ENCODE measurements around the gene KCNMA1.
"Not testable (repeated sequence)": the region's sequence is repeated elsewhere in the genome, so short reads cannot be mapped to it uniquely, and the experiment has no call there.

KCNMA1 gene

DNA sequence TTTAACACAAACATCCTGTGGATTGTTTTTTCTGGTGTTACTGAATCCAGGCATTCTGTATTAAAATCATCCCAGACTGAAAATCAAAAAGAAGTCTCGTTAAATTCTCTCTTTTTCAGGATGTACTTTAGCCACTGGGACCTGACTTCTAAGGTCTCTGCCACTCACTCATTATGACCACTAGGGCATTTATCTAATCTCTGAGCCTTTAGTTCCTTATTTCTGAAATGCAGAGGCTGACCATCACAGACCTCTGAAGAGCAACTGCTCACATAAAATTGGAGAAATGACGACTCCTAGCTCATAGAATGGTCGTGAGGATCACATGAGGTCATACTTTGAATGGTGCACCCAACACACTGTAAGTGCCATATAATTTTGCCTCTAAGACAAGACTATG lies 63.2 kb downstream of the KCNMA1 start:
- H3K4me3 ChIP-seq (ENCODE audit: low read length), result no peak overlapping the region

DNA sequence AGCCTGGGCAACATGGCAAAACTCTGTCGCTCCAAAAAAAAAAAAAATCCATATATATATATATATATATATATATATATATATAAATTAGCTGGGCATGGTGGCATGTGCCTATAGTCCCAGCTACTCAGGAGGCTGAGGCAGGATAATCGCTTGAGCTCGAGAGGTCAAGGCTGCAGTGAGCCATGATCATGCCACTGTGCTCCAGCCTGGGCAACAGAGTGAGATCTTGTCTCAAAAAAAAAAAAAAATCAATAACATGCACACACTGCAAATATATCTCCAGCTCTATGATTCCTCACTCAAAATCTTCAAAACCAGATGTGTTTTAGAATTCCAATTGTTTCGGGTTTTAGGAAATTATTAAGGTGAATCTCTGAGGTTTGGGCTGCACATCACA lies 65.1 kb downstream of the KCNMA1 start:
- H3K4me3 ChIP-seq (ENCODE audit: low read length); DNase-seq (ENCODE audit: low read depth, low spot score): not testable (repeated sequence)

More for the DNA sequence above, 63.2 kb downstream of the KCNMA1 start:
- DNase-seq (ENCODE audit: low read depth, low spot score), result no peak

DNA sequence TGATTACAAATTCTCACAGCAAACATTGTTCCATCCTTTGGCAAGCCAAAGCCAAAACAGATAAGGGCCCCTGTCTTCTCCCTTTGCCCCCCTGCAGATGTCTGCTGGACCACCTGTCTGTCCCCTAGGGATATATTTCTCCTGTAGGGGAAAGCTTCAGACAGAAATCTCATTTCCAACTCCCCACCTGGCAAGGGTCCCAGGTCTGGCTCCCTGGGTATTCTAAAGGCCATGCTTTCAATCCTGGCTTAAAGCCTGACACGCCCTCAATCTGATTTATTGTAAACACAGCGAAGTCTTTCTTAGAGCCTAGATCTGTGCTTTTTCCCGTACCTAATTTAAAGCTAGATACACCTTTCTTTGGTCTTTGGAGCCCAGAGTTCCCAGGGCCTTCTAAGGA lies 66.1 kb downstream of the KCNMA1 start:
- H3K4me3 ChIP-seq (ENCODE audit: low read length), result no peak overlapping the region
- no peak for DNase-seq (ENCODE audit: low read depth, low spot score)

DNA sequence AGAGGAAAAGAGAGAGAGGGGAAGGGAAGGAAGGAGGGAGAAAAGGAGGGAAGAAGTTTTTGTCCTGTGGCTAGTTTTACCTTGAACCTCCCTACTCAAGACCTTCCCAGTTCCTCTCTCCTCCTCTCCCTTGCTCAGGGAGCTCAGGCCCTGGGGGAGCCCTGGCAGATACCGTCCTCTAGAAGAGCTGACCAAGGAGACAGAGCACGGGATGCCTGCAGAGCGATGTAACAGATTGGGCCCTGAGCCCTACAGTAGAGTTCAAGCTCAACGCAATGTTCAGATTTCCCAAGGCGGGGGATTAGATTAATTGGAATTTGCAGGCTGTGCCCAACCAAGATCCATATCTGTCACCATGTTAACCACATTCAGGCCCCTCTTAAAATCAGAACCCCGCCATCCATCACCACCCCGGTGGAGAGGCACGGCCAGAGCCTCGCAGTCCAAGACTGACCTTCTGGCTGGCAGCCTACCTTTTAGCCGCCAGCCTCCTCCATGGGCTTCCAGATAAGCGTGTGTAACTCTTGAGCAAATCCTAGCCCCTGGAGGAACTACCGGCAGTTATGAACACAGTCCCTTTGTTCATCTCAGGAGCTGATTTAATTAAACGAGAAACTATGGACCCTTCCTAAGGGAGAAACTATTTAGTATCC lies 70.6 kb downstream of the KCNMA1 start:
- no peak overlapping the region for H3K4me3 ChIP-seq (ENCODE audit: low read length)
- no peak for DNase-seq (ENCODE audit: low read depth, low spot score)

GRCh38 chr10:77566236-77566635 lies 71.4 kb downstream of the KCNMA1 start:
- H3K4me3 ChIP-seq (ENCODE audit: low read length), result no peak overlapping the region
- DNase-seq (ENCODE audit: low read depth, low spot score), result no peak

GRCh38 chr10:77565590-77566023 lies 72.0 kb downstream of the KCNMA1 start:
- no peak overlapping the region for H3K4me3 ChIP-seq (ENCODE audit: low read length)
- no peak for DNase-seq (ENCODE audit: low read depth, low spot score)

GRCh38 chr10:77564731-77565589 lies 72.6 kb downstream of the KCNMA1 start:
- DNase-seq (ENCODE audit: low read depth, low spot score), result no peak
- no peak overlapping the region for H3K4me3 ChIP-seq (ENCODE audit: low read length)

- no peak for DNase-seq (ENCODE audit: low read depth, low spot score)
- H3K4me3 ChIP-seq (ENCODE audit: low read length), result no peak overlapping the region
Measured at GRCh38 chr10:77563638-77564270, 73.9 kb downstream of the KCNMA1 start.

GRCh38 chr10:77562742-77563141 lies 74.9 kb downstream of the KCNMA1 start:
- DNase-seq (ENCODE audit: low read depth, low spot score), result no peak
- H3K4me3 ChIP-seq (ENCODE audit: low read length), result no peak overlapping the region

DNA sequence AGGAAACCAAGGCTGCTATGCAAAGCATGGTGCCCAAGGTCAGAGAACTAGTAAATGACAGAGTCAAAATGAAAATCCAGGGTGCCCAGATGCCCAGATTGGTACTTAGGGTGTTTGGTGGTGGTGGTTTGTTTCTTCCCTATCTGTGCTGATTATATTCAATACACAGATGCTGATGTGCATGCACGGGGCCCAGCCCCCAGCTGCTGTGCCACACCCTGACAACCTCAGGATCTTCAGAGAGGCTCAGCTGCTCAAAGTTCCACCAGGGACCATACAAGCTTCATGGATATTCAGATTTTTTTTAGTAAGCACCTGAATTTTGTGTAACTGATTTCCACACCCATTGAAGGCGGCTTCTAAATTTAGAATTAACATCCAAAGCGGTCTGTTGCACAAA lies 75.6 kb downstream of the KCNMA1 start:
- no peak overlapping the region for H3K4me3 ChIP-seq (ENCODE audit: low read length)
- no peak for DNase-seq (ENCODE audit: low read depth, low spot score)

- no peak overlapping the region for H3K4me3 ChIP-seq (ENCODE audit: low read length)
Measured at GRCh38 chr10:77560471-77560870, 77.1 kb downstream of the KCNMA1 start.

DNA sequence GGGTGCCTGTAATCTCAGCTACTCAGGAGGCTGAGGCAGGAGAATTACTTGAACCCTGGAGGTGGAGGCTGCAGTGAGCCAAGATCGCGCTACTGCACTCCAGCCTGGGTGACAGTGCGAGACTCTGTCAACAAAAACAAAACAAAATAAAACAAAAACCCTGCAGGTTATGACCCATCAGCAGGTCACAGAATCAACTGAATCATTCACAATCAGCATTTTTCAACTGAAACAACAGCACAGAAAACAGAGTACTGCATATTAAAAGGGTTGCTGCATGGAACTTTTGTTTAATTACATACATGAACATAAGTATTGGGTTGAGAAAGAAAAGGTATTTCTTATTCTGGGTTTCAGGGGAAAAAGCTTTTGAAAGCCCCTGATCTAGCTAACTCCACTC lies 77.6 kb downstream of the KCNMA1 start:
- no peak for DNase-seq (ENCODE audit: low read depth, low spot score)
- no peak overlapping the region for H3K4me3 ChIP-seq (ENCODE audit: low read length)

More at GRCh38 chr10:77560471-77560870, 77.1 kb downstream of the KCNMA1 start:
- no peak for DNase-seq (ENCODE audit: low read depth, low spot score)

DNA sequence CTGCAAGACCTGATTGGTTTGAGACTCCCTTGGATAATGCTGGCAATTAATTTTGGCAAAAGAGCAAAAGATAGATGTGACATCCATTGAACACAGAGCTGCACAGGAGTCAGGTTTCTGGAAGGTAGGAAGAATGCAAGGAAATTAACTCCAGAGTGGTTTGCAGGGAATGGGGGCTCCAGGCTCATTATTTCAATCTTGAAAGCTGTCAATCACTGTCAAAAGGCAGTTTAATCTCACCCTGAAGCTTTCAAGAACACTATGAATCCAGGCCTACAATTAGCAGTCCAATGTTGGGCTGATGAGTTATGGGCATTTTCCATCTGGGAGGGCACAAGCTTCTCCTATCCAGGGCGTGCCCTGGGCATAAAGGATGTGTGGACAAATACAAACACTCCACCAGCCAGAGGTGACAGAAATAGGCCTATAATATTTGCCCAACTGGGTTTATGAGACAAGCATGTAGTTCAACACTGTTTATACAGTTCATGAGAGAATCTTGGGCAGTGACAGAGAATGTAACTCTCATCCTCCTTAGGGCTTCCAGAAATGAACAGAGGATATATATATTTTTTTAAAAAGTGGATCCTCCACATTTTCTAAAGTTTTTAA lies 80.5 kb downstream of the KCNMA1 start:
- no peak overlapping the region for H3K4me3 ChIP-seq (ENCODE audit: low read length)
- DNase-seq (ENCODE audit: low read depth, low spot score), result no peak

- no peak for DNase-seq (ENCODE audit: low read depth, low spot score)
Measured at GRCh38 chr10:77555591-77556212, 81.9 kb downstream of the KCNMA1 start.

GRCh38 chr10:77554996-77555397 lies 82.6 kb downstream of the KCNMA1 start:
- no peak overlapping the region for H3K4me3 ChIP-seq (ENCODE audit: low read length)
- DNase-seq (ENCODE audit: low read depth, low spot score), result no peak

More at GRCh38 chr10:77555591-77556212, 81.9 kb downstream of the KCNMA1 start:
- H3K4me3 ChIP-seq (ENCODE audit: low read length), result no peak overlapping the region

DNA sequence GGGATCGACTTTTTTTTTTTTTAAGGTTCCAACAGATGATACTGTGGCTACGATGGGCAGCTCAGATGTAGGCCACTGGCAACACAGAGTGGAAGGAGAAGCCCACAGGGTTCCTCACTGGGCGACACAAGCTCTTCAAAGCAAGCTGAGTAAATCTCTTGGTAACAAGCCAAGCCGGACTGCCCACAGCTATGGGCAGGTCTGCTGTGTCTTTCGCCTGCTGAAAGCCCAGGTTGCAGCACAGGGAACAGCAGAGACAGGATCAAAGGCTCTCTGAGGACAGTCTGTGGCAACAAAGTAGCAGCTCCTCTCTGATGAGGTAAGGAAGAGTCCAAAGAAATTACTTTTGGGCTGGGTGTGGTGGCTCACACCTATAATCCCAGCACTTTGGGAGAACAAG lies 83.6 kb downstream of the KCNMA1 start:
- H3K4me3 ChIP-seq (ENCODE audit: low read length), result no peak overlapping the region
- no peak for DNase-seq (ENCODE audit: low read depth, low spot score)

DNA sequence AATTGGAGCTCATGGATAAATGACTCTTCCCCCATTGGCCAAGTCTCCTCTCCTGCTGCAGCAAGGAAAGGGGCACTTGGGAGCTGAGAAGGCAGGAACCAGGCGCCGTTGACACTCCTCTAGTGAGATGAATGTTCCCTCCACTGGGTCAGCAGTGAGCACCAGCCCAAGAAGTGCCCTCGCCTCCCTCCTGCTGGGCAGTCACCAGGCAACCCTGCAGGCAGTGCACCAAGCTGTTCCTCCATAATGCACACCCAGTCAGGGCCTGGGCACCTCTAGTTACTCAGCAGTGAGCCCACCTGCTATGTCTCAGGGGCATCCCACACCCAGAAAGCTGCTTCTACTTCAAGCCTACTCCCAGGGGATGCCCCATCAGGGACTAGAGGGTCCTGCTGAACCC lies 84.3 kb downstream of the KCNMA1 start:
- DNase-seq (ENCODE audit: low read depth, low spot score), result no peak
- H3K4me3 ChIP-seq (ENCODE audit: low read length), result no peak overlapping the region

DNA sequence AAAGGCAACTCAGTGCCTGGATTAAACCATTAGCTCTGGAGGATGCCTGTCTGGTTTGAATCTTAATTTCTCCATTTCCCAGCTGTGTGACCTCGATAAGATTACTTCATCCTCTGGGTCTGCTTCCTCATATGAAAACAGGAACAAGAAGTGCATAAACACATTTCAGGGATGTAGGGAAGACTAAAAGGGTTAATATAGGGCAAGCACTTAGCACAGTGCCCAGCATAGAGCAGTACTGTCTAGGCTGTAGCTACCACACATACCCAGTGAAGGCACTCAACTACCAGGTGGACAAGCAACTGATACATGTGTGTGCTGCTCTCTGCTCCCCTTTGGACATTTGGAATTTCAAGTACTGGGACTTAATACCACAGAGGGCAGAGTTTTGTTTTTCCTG lies 85.4 kb downstream of the KCNMA1 start:
- no peak for DNase-seq (ENCODE audit: low read depth, low spot score)
- H3K4me3 ChIP-seq (ENCODE audit: low read length), result no peak overlapping the region

GRCh38 chr10:77550378-77550777 lies 87.2 kb downstream of the KCNMA1 start:
- H3K4me3 ChIP-seq (ENCODE audit: low read length), result no peak overlapping the region
- DNase-seq (ENCODE audit: low read depth, low spot score), result no peak

Measured in Jurkat, Clone E6-1 (cell line).